ENCODE measurements around the gene FAU.

GRCh38 chr11:65129649-65130441 is 7.9 kb upstream of the FAU start:
- TF ChIP-seq PPARA (CRISPR knock-in tag; IDR thresholded peaks at IDR 0.05; ENCODE audit: borderline replicate concordance) (no peak), TOX (CRISPR knock-in tag; IDR thresholded peaks at IDR 0.05; ENCODE audit: borderline replicate concordance) (no peak), RARB (CRISPR knock-in tag; IDR thresholded peaks at IDR 0.05) (no peak), BACH2 (CRISPR knock-in tag; IDR thresholded peaks at IDR 0.05; ENCODE audit: borderline replicate concordance) (no peak), ZNF565 (CRISPR knock-in tag; conservative IDR thresholded peaks at IDR 0.05; ENCODE audit: low read depth) (no peak), ESRRG (CRISPR knock-in tag; IDR thresholded peaks at IDR 0.05) (no peak), CSDC2 (CRISPR knock-in tag; IDR thresholded peaks at IDR 0.05) (no peak), ZC3H10 (CRISPR knock-in tag; IDR thresholded peaks at IDR 0.05) (no peak), ZNF70 (CRISPR knock-in tag; IDR thresholded peaks at IDR 0.05) (no peak), ISL1 (CRISPR knock-in tag; IDR thresholded peaks at IDR 0.05) (no peak), ZFP3 (CRISPR knock-in tag; IDR thresholded peaks at IDR 0.05) (no peak)
- TF ChIP-seq, protein P1, sequence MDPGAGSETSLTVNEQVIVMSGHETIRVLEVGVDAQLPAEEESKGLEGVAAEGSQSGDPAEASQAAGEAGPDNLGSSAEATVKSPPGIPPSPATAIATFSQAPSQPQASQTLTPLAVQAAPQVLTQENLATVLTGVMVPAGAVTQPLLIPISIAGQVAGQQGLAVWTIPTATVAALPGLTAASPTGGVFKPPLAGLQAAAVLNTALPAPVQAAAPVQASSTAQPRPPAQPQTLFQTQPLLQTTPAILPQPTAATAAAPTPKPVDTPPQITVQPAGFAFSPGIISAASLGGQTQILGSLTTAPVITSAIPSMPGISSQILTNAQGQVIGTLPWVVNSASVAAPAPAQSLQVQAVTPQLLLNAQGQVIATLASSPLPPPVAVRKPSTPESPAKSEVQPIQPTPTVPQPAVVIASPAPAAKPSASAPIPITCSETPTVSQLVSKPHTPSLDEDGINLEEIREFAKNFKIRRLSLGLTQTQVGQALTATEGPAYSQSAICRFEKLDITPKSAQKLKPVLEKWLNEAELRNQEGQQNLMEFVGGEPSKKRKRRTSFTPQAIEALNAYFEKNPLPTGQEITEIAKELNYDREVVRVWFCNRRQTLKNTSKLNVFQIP (CRISPR knock-in tag; IDR thresholded peaks at IDR 0.05; ENCODE audit: borderline replicate concordance, low read depth) = no peak
- TF ChIP-seq, protein P2, sequence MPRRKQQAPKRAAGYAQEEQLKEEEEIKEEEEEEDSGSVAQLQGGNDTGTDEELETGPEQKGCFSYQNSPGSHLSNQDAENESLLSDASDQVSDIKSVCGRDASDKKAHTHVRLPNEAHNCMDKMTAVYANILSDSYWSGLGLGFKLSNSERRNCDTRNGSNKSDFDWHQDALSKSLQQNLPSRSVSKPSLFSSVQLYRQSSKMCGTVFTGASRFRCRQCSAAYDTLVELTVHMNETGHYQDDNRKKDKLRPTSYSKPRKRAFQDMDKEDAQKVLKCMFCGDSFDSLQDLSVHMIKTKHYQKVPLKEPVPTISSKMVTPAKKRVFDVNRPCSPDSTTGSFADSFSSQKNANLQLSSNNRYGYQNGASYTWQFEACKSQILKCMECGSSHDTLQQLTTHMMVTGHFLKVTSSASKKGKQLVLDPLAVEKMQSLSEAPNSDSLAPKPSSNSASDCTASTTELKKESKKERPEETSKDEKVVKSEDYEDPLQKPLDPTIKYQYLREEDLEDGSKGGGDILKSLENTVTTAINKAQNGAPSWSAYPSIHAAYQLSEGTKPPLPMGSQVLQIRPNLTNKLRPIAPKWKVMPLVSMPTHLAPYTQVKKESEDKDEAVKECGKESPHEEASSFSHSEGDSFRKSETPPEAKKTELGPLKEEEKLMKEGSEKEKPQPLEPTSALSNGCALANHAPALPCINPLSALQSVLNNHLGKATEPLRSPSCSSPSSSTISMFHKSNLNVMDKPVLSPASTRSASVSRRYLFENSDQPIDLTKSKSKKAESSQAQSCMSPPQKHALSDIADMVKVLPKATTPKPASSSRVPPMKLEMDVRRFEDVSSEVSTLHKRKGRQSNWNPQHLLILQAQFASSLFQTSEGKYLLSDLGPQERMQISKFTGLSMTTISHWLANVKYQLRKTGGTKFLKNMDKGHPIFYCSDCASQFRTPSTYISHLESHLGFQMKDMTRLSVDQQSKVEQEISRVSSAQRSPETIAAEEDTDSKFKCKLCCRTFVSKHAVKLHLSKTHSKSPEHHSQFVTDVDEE (CRISPR knock-in tag; IDR thresholded peaks at IDR 0.05) = no peak
- TF ChIP-seq, protein P3, sequence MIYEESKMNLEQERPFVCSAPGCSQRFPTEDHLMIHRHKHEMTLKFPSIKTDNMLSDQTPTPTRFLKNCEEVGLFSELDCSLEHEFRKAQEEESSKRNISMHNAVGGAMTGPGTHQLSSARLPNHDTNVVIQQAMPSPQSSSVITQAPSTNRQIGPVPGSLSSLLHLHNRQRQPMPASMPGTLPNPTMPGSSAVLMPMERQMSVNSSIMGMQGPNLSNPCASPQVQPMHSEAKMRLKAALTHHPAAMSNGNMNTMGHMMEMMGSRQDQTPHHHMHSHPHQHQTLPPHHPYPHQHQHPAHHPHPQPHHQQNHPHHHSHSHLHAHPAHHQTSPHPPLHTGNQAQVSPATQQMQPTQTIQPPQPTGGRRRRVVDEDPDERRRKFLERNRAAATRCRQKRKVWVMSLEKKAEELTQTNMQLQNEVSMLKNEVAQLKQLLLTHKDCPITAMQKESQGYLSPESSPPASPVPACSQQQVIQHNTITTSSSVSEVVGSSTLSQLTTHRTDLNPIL (CRISPR knock-in tag; IDR thresholded peaks at IDR 0.05; ENCODE audit: low read depth) = no peak
